ENCODE data around the gene SEMA3A.
"Not testable (repeated sequence)": the region's sequence is repeated elsewhere in the genome, so short reads cannot be mapped to it uniquely, and the experiment has no call there.

The SEMA3A gene

GRCh38 chr7:84150370-84150769 is 44.2 kb downstream of the SEMA3A start:
- not testable (repeated sequence) for DNase-seq

- no peak for DNase-seq
Measured at GRCh38 chr7:84149573-84149972, 45.0 kb downstream of the SEMA3A start.

- no peak for DNase-seq
Measured at GRCh38 chr7:84145892-84146291, 48.7 kb downstream of the SEMA3A start.

GRCh38 chr7:84144935-84145334 is 49.7 kb downstream of the SEMA3A start:
- DNase-seq, result no peak

DNA sequence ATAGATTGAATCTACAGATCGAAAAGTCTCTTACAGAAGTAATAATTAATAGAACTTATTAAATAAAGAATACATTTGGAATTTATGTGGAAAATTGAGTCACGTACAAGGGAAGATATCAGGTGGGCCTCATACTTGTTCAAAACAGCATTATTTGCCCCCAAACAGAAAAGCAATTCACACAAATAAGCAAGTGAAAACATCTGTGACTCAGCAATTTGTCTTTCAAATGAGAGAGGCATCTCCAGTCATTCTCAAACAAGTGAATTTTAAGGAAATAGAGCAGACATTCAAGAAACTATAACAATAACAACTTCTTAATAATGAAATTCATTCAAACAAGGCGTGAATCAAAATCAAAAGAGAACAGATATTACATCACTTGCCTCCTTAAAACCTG is 50.1 kb downstream of the SEMA3A start:
- DNase-seq, result no peak

GRCh38 chr7:84142726-84143125 is 51.9 kb downstream of the SEMA3A start:
- no peak for DNase-seq

GRCh38 chr7:84139986-84140729 is 54.4 kb downstream of the SEMA3A start:
- DNase-seq, result no peak

GRCh38 chr7:84138411-84138810 is 56.2 kb downstream of the SEMA3A start:
- DNase-seq, result no peak

DNA sequence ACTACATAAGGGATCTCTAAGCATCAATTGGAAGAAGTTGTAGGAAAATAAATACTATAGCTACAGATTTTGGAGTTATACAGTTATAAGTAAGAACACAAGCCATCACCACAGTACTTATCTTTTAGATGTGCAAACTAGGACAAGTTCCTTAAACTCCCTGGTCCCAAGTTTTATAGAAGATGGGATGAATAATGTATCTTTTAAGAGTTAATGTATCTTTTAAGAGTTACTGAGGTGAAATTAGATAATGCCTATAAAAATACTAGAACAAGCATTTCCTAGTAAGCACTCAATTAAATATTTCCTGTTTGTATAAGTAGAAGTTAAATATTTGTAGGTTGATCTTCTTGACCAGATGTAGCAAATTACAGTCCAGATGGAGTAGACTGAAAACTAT is 56.8 kb downstream of the SEMA3A start:
- no peak for DNase-seq

DNA sequence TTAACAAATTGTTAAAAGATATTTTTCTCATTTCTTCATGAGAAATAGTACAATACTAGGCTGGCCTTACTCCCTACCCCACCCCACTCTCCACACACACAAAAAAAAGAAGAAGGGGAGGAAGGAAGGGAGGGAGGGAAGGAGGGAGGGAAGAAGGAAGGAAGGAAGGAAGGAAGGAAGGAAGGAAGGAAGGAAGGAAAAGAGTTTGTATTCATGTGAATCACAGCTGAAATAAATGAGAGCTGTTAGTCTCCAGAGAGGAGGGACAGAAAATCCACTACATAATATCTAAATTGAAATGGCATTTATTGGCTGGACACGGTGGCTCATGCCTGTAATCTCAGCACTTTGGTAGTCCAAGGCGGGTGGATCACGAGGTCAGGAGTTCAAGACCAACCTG is 57.8 kb downstream of the SEMA3A start:
- DNase-seq, result no peak

DNA sequence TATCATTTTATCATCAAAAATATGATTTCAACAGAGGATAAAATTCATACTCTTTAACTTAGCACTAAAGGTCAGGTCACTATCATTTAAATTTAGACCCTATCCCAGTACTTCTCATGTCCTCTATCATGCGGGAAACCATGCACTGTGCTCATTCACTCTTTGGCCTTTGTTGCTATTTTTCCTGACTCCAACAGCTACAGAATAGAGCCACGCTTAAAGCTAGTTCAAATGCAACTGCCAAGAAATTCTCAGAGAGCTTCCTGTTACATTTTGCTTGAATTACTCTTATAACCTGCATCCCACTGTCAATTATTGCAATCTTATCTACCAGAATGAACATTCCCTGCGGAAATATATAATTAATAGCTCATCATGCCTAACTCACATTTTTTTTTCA is 58.3 kb downstream of the SEMA3A start:
- DNase-seq, result no peak

GRCh38 chr7:84134169-84134568 is 60.4 kb downstream of the SEMA3A start:
- no peak for DNase-seq

DNA sequence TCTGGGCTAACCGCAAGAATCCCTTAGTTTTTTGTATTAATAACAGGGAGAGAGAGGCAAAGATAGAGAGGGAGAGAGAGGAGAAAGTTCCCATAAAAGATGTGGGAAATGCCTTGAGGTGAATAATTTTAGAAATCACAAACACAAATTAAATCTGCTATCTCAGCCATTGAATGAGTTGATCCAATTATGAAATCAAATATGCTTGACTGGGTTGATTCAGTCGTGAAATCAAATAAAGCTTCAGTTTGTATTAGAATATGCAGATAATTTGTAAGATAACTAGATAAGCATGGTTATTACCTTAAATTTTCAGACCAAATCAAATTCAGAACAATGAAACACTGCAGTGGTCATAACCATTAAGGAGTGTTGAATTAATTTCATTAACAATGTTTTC is 68.9 kb downstream of the SEMA3A start:
- no peak for DNase-seq

- no peak for DNase-seq
Measured at GRCh38 chr7:84123965-84124547, 70.5 kb downstream of the SEMA3A start.

GRCh38 chr7:84122582-84123360 is 71.8 kb downstream of the SEMA3A start:
- no peak for DNase-seq

GRCh38 chr7:84117304-84117703 is 77.3 kb downstream of the SEMA3A start:
- DNase-seq, result no peak

- DNase-seq, result no peak
Measured at GRCh38 chr7:84113906-84114850, 80.4 kb downstream of the SEMA3A start.

DNA sequence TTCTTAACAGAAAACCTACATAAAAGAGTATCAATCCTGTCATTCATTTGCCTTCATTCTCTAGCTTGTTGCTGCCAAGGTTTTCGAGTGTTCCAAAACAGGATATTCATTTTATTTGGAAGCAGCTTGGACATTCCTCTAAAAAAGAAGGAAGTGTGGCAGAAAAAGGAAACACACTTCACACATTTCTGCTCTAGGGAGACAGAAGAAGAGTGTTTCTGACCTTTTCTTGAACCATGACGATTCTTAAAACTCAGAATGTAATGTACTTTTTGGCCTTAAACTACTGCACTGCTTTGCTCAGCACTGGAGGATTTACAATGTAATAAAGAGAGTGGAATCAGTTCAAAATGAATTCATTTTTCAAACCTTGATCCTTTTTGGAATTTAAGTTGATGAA is 81.3 kb downstream of the SEMA3A start:
- DNase-seq, result no peak

DNA sequence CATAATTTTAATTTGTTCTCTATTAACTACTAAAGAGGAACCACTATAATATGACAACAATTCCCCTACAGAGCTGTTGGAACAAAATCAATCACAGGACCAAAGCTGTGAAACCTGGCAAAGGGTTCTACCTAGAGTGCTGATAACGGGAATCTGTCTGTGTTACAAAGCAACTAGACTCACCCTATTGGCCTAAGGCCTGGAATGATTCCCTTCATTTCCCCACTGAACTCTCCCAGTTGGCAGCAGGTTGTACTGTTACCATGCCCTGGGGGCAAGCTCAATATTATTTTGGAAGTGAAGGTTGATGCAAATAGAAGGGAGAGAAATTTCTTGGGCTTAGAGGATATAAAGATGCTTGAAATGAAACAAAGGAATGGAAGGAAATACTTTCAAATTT is 81.8 kb downstream of the SEMA3A start:
- DNase-seq, result no peak

DNA sequence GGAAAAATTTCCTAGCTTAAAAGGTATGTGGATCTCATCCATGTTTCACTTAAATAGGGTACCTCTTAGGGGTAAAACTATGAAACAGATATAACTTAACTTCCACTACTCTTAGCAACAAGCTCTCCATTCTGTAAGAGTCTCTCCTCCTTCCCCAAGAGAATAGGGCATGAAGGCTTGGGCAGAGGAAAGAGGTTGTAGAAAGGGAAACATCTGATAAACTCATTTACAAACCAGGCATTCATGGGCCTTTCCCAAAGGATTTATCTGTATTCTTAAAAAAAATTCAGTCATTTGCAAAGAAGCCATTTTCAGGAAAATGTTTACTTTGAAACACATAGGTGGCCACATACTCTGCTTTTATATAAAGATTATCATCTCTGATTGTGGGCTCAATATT is 82.7 kb downstream of the SEMA3A start:
- DNase-seq, result no peak

DNA sequence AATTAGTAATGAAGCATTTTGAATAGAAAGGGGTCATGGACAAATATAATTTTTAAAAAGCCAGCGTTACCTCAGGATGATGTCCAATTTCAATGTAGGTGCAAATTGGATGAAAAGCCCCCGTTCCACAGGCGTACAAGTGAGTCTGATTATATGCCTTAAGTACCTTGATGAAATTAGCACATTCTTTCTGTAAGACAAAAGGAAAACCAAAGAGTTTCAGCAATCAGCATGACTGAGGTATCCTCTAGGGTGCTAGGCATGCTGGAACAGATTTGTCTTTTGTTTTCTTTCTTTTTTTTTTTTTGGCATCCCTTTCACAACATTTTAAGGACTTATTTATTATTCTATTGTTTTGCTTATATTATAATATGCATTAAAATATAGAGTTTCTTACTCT is 84.2 kb downstream of the SEMA3A start:
- DNase-seq, result no peak

DNA sequence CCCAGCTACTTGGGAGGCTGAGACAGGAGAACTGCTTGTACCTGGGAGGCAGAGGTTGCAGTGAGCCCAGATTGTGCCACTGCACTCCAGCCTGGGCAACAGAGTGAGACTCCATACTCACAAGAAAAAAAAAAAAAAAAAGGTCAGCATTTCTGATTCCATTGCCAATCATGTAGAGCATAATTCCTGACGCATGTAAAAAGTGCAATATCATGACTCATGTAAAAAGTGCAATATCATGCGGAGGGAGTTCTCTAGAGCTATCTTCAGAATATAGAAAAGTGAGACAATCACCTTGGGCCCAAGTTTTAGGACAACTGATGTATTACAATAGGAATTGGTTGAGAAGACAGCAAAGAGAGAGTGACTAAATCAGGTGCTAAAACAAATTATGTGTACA is 85.8 kb downstream of the SEMA3A start:
- DNase-seq, result no peak

GRCh38 chr7:84108119-84108518 is 86.5 kb downstream of the SEMA3A start:
- DNase-seq, result no peak
